ENCODE measurements around the gene SARDH. TPM values are rescaled to one million over a fixed set of nuclear protein-coding genes. Genes with fewer than 3 reads are reported as not detected.
A peak's percentile ranks its signal among the peaks of the same experiment; 100 is the strongest.

The SARDH gene
- total RNA-seq, 2 donors from 2014 or later, result 8.4 to 11.2 TPM

DNA sequence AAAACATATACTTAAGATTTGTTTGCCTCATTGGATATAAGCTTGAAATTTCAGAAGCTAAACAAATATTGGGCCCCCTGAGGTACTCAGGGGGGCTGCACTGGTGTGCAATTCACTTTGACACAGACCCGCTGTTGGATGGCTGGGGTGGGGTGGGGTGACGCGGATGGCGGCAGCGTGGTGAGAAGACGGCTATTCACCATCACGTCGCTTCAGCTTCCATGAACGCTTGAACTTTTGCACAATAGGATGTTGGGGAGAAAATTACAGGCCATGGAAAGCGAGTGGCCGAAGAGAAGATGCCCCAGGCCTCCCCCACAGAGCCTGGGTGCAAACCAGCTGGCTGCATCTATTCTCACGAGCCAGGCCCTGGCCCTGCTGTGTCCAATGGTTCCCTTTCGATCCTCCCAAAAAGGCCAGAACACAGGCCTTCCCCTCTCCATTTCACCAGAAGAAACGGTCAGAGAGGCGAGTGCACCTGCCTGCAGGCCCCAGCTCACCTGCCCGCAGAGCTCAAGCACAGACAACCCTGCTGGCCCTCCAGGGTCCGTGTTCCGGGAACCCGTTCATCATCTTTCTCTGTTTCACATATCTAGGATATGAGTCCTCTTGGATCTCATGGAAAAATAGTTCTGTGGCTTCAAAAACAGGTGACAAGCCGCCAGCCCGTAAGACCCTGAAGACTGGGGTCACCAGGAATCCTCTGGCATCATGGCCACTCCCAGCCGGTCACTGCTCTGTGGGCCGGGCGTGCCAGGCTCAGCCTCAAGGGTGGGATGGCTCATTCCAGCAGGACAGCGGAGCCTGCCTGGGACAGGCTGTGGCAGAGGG, 46.8 kb upstream of the SARDH start:
- Mint-ChIP-seq H3K36me3 (ENCODE audit: low read depth) (peaks cover 20% of the 10 kb centered on the region), H3K27ac (no peak overlapping the region), H3K4me3 (no peak overlapping the region), H3K9me3 (no peaks in the 10 kb centered on the region), H3K4me1 (no peaks in the 10 kb centered on the region), H3K27me3 (ENCODE audit: insufficient read depth) (no peaks in the 10 kb centered on the region)
- Histone ChIP-seq H3K9me3 (ENCODE audit: control insufficient read depth, low read length) (no peaks in the 10 kb centered on the region), H3K27me3 (ENCODE audit: control insufficient read depth, insufficient read depth, low read length, poor library complexity, severe bottlenecking) (no peaks in the 10 kb centered on the region), H3K27ac (ENCODE audit: low read depth, low read length) (no peak overlapping the region), H3K36me3 (ENCODE audit: control insufficient read depth, insufficient read depth, low read length) (peaks cover 17% of the 10 kb centered on the region), H3K4me3 (ENCODE audit: low read length) (no peak overlapping the region), H3K9ac (ENCODE audit: extremely low read depth, low read length, poor library complexity, severe bottlenecking) (no peak overlapping the region), H3K4me1 (ENCODE audit: control insufficient read depth, insufficient read depth, low read length) (no peaks in the 10 kb centered on the region)
- peak; percentile 15 for DNase-seq
- 95 to 98% methylated on average over 22 to 25 of the region's 25 CpGs for WGBS, 2 experiments (ENCODE audit: insufficient coverage in 1 of 2, insufficient read length in 1 of 2)
- TF ChIP-seq, protein P1, sequence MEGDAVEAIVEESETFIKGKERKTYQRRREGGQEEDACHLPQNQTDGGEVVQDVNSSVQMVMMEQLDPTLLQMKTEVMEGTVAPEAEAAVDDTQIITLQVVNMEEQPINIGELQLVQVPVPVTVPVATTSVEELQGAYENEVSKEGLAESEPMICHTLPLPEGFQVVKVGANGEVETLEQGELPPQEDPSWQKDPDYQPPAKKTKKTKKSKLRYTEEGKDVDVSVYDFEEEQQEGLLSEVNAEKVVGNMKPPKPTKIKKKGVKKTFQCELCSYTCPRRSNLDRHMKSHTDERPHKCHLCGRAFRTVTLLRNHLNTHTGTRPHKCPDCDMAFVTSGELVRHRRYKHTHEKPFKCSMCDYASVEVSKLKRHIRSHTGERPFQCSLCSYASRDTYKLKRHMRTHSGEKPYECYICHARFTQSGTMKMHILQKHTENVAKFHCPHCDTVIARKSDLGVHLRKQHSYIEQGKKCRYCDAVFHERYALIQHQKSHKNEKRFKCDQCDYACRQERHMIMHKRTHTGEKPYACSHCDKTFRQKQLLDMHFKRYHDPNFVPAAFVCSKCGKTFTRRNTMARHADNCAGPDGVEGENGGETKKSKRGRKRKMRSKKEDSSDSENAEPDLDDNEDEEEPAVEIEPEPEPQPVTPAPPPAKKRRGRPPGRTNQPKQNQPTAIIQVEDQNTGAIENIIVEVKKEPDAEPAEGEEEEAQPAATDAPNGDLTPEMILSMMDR (conservative IDR thresholded peaks at IDR 0.05), result no peak

DNA sequence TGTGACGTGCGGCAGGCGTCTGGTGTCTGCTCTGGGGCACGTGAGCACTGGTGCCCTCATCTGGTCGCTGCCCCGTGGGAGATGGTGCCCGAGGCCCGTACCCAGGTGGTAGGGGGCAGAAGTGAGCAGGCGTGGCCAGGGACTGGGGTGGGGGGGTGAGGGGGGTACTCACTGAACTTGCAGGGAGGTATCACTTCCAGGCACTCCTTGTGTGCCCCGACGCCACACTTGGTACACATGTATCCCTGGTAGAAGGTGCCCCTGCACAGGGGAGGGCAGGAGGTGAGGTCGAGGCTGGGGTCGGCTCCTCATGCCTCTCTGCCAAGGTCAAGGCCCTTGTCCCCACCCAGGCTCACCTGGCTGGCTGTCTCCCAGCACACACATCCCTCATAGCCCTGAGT, 45.2 kb upstream of the SARDH start:
- no peak overlapping the region for H3K4me3 Mint-ChIP-seq
- peaks cover 23% of the 10 kb centered on the region for H3K36me3 ChIP-seq (ENCODE audit: control insufficient read depth, insufficient read depth, low read length)
- TF ChIP-seq, protein P1 (conservative IDR thresholded peaks at IDR 0.05), result no peak
- H3K4me3 ChIP-seq (ENCODE audit: low read length), result no peak overlapping the region
- H3K27ac ChIP-seq (ENCODE audit: low read depth, low read length), result no peak overlapping the region
- WGBS, 2 experiments (ENCODE audit: insufficient coverage in 1 of 2, insufficient read length in 1 of 2), result 92 to 97% methylated on average over 4 to 13 of the region's 13 CpGs
- peak; percentile 22 for DNase-seq
- H3K36me3 Mint-ChIP-seq (ENCODE audit: low read depth), result peaks cover 23% of the 10 kb centered on the region
- H3K9ac ChIP-seq (ENCODE audit: extremely low read depth, low read length, poor library complexity, severe bottlenecking), result no peak overlapping the region
- H3K27ac Mint-ChIP-seq, result no peak overlapping the region
- no peaks in the 10 kb centered on the region for H3K9me3 ChIP-seq (ENCODE audit: control insufficient read depth, low read length)
- H3K4me1 ChIP-seq (ENCODE audit: control insufficient read depth, insufficient read depth, low read length), result no peaks in the 10 kb centered on the region
- no peaks in the 10 kb centered on the region for H3K27me3 ChIP-seq (ENCODE audit: control insufficient read depth, insufficient read depth, low read length, poor library complexity, severe bottlenecking)
- H3K9me3 Mint-ChIP-seq, result no peaks in the 10 kb centered on the region
- H3K27me3 Mint-ChIP-seq (ENCODE audit: insufficient read depth), result no peaks in the 10 kb centered on the region
- no peaks in the 10 kb centered on the region for H3K4me1 Mint-ChIP-seq

DNA sequence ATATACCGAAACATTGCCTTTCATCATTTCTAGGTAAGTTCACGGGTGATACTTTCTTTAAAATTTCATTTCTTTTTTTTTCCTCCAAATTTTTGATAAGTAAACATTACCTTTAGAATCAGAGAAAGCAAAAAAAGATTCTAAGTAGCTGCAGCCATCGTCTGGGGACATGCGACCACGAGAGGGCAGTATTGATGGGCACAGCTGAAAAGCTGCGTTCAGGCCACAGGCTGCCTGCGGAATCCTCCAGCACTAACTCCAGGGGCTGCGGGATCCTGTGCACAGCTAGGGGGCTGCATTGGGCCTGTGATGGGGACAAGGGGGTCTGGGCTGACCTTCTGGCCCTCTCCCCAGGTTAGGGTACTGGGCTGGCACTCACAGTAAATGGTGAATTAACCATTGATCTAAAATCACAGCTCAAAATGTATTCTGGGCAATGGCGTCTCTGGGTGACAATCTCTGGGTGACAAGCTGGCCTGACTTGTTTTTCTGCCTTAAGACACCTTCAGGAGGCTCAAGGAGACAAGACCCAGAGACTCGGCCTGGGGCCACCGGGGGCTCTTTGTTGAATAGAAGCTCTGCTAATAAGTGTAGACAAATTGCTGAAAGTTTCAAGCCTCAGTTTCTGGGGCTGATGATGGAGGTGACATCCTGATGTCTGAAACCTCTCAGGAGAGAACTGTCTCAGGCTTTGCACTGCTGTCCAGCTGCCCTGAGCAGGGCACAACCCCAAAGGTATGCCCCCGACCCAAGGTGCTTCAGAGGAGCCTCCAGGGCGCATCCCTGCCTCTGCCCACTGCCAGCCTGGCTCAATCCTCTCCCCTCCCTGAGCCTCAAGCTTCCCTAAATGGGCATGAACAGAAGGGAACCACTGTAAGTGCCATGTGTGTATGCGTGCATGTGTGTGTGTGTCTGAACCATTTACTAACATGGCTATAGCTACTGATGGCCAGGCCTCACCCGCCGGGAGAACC, 44.3 kb upstream of the SARDH start:
- Histone ChIP-seq H3K36me3 (ENCODE audit: control insufficient read depth, insufficient read depth, low read length) (peaks cover 24% of the 10 kb centered on the region), H3K9me3 (ENCODE audit: control insufficient read depth, low read length) (no peaks in the 10 kb centered on the region), H3K4me3 (ENCODE audit: low read length) (no peak overlapping the region), H3K4me1 (ENCODE audit: control insufficient read depth, insufficient read depth, low read length) (no peaks in the 10 kb centered on the region), H3K27ac (ENCODE audit: low read depth, low read length) (peak overlapping the region; percentile 49), H3K9ac (ENCODE audit: extremely low read depth, low read length, poor library complexity, severe bottlenecking) (no peak overlapping the region), H3K27me3 (ENCODE audit: control insufficient read depth, insufficient read depth, low read length, poor library complexity, severe bottlenecking) (no peaks in the 10 kb centered on the region)
- Mint-ChIP-seq H3K27ac (no peak overlapping the region), H3K4me3 (no peak overlapping the region), H3K27me3 (ENCODE audit: insufficient read depth) (no peaks in the 10 kb centered on the region), H3K36me3 (ENCODE audit: low read depth) (peaks cover 23% of the 10 kb centered on the region), H3K9me3 (no peaks in the 10 kb centered on the region), H3K4me1 (no peaks in the 10 kb centered on the region)
- DNase-seq, result peak; percentile 93
- TF ChIP-seq, protein P1 (conservative IDR thresholded peaks at IDR 0.05), result peak; percentile 95
- 27 to 55% methylated on average over 9 to 16 of the region's 16 CpGs for WGBS, 2 experiments (ENCODE audit: insufficient coverage in 1 of 2, insufficient read length in 1 of 2)

All from endodermal cell (in vitro differentiated cells).